GM18498 (cell line): ENCODE results near the gene DGUOK.

Experiments used
- ATAC-seq: cut with Tn5 transposase; IDR thresholded peaks from one replicate; pipeline ENCODE4 v1.9.1; 2021; ENCODE audit warnings: mild to moderate bottlenecking, moderate library complexity; ENCODE audit not compliant: unreplicated experiment

DGUOK gene

GRCh38 chr2:73993778-73994177, 67.1 kb downstream of the DGUOK start:
- no peak for ATAC-seq

GRCh38 chr2:73994178-73994831, 67.6 kb downstream of the DGUOK start:
- ATAC-seq = no peak

DNA sequence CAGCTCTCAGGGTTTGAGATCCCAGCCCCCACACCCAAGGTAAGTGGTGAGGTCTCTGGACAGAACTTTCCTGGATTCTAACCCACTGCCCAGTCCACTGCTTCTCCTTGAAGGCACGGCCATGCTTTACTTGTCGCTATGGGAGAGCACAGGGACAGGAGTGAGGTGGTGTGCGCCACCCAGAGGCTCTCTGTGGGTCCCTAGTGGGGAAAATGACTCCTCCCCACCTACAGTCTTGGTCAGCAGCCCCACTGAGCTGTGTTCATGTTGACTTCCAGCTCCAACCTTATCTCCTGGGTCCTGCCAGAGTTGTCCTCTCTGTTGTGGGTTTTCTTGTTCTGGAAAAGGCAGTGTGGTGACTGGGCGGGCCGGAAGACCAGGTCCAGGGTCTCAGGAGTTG, 69.1 kb downstream of the DGUOK start:
- no peak for ATAC-seq

GRCh38 chr2:73997813-73998212, 71.1 kb downstream of the DGUOK start:
- no peak for ATAC-seq

DNA sequence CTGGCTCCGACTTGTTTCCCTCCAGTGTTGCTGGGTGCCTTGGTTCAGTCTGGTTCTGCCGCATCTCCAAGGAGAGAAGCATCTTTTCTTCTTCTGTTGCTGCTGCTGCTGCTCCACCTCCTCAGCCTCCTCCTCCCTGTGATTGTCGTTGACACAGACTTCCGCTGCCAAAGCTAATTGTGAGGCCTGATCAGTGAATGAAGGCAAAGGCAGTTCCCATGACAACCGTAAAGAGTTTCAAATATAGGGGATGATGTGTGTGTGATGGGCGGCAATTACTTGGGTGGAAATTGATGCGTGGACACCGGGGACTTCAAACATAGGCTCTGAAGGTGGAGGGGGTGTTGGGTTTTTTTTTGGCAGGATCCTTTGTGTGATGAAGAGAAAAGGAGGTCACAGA, 71.8 kb downstream of the DGUOK start:
- ATAC-seq = no peak

- ATAC-seq = no peak
These were observed 72.3 kb downstream of the DGUOK start for GRCh38 chr2:73998933-73999332.

DNA sequence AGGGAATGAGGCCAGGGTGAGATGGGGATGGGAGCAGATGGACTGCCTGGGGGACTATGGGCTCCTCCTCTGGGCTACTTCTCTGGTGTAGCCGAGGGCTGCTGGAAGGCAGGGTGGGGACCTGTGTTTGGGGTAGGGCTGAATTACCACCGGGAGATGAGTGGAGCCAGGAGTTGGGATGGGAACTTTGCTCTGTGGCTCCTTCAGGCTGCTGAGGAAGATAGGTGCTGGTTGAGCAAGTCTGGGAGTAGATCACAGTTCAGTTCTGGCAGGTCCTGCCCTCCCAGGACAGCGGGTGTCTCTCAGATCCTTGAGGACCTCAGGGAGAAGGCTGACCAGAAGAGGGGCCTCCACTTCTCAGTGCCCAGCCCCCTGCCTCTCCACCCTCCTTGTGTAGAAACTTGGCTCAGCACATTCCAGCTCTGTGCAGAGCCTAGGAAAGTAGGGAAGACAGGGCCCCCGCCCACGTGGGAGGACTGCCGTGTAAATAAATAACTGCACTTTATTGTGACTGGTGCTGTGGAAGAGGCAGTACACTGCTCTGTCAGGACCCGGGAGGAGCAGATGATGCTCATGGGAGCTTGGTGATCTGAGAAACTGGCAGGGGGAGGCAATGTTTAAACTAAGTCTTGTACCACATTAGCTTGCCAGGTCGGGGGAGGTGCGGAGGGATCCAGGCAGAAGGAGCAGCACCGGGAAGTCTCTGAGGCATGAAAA, 73.4 kb downstream of the DGUOK start:
- ATAC-seq = no peak

GRCh38 chr2:74000666-74001065, 74.0 kb downstream of the DGUOK start:
- ATAC-seq = no peak

- no peak for ATAC-seq
These were observed 74.4 kb downstream of the DGUOK start for GRCh38 chr2:74001121-74001520.

DNA sequence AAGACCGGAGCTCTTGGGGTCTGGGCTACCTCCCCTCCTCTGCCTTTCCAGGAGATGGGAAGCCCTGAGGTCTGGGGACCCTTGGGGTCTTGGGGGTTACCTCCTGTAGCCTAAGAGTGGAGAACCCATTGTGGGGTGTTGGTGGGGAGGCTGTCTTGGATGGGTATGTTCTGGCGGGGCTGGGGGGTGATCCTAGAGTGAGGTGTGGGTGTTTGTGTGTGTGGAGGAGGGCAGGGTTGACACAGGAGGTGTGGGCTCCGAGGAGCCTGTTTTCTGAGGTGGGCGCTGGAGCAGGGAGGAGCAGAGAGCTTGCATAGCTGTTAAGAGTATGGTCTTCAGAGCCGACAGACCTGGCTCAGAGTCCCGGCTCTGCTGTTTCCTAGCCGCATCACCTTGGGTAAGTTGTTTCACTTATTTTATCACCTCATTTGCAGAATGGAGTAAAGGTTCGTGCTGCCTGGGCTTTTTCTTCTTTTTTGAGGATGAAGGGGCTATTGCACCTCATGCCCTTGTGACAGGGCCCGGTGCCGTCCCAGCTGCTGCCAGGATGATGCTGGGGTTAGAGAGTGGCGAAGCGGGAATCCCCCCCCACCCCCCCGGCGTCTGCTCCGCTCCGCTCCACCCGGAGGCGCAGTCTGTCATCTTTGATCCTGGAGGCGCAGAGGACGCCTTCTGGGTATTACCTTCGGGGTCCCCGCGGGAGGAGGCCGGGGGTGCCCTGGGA, 75.3 kb downstream of the DGUOK start:
- peak; percentile 50 for ATAC-seq

- peak; percentile 95 for ATAC-seq
These were observed 76.1 kb downstream of the DGUOK start for GRCh38 chr2:74002505-74003421.

- ATAC-seq = no peak
These were observed 77.0 kb downstream of the DGUOK start for GRCh38 chr2:74003494-74004211.

DNA sequence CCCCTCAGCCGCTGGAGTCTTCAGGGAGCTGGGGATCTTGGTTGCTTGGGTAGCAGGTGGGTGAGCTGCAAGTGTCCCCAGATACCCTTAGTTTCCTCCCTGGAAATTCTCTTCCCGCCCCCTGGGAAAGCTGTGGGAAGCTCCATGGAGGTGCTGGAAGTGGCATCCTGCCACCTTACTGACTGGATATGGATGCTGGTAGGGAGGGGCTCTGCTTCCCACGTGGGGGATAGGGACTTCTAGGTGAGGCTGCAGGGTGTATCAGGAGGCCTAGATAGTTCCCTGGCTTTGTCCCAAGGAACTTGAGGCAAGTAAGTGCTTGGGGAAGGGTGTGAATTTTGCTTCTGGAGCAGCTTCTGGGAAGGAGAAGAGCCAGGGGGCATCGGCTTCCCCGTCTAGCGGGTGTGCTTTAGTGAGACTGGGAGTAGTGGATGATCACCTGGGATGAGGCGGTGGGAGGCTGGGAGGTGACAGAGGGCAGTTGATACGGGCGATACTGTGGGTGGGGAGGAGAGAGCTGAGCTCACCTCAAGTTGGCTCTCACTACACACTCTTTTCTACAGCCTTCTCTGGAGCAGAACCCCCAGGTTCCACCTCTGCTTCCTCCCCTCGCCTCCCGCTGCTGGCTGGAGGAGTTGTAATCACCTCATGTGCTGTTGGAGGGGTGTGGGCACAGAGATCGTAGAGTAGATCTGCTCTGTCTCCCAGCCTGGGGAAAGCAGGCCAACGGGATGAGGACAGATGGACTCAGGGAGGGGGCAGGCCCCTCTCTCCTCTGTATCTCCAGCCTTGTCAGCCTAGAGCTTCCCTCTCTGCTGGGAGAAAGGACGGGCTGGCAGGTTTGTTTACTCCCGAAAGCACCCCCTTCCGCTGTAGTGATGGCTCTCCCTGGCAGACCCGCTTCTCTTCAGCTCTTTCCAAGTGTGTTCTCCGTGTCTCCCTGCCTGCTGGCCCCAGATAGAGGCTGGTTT, 77.8 kb downstream of the DGUOK start:
- no peak for ATAC-seq

GRCh38 chr2:74005786-74006185, 79.1 kb downstream of the DGUOK start:
- no peak for ATAC-seq

DNA sequence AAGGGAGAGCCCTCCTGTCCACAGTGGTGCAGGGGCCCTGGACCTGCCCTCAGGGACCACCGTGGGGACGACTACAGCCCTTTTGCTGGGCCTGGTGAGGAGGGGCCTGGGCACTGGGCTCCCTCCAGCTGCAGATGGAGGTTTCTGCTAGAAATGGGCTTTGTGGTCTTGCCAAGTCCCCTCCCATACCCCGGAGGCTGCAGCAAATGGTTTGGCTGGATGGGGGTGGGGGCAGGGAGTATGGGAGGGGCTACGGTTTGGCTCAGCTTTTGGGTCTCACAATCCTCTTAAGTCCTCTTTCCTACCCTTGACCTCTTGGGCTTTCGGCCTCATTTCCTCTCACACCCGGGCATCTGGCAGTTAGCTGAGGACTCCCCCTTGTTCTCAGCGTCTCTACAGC, 79.8 kb downstream of the DGUOK start:
- no peak for ATAC-seq

GRCh38 chr2:74007121-74007520, 80.4 kb downstream of the DGUOK start:
- ATAC-seq = no peak

- ATAC-seq = no peak
These were observed 81.0 kb downstream of the DGUOK start for GRCh38 chr2:74007711-74008110.
